ENCODE data around the gene LIPT2. TPM values are rescaled to one million over a fixed set of nuclear protein-coding genes. Genes with fewer than 3 reads are reported as not detected.

LIPT2 gene
- total RNA-seq, 1 donor from 2014 or later, result 6.5 TPM

- Mint-ChIP-seq H3K4me1 (ENCODE audit: unreplicated experiment) (no peaks in the 10 kb centered on the region), H3K27ac (ENCODE audit: unreplicated experiment) (no peak overlapping the region)
Measured at GRCh38 chr11:74524978-74525377, 31.5 kb upstream of the LIPT2 start.

GRCh38 chr11:74524501-74524900, 31.0 kb upstream of the LIPT2 start:
- H3K9me3 Mint-ChIP-seq (ENCODE audit: unreplicated experiment), result no peaks in the 10 kb centered on the region
- no peaks in the 10 kb centered on the region for H3K36me3 Mint-ChIP-seq (ENCODE audit: low read depth, unreplicated experiment)
- no peak for TF ChIP-seq CTCF (IDR thresholded peaks at IDR 0.05; ENCODE audit: unreplicated experiment)
- H3K4me1 Mint-ChIP-seq (ENCODE audit: unreplicated experiment), result no peaks in the 10 kb centered on the region
- H3K4me3 Mint-ChIP-seq (ENCODE audit: unreplicated experiment), result no peak overlapping the region
- no peak for DNase-seq (ENCODE audit: low spot score)
- no peak overlapping the region for H3K27ac Mint-ChIP-seq (ENCODE audit: unreplicated experiment)
- peaks cover 4% of the 10 kb centered on the region for H3K27me3 Mint-ChIP-seq (ENCODE audit: unreplicated experiment)

More at GRCh38 chr11:74524978-74525377, 31.5 kb upstream of the LIPT2 start:
- no peak overlapping the region for H3K4me3 Mint-ChIP-seq (ENCODE audit: unreplicated experiment)
- H3K36me3 Mint-ChIP-seq (ENCODE audit: low read depth, unreplicated experiment), result no peaks in the 10 kb centered on the region
- DNase-seq (ENCODE audit: low spot score), result no peak
- H3K9me3 Mint-ChIP-seq (ENCODE audit: unreplicated experiment), result no peaks in the 10 kb centered on the region
- peaks cover 4% of the 10 kb centered on the region for H3K27me3 Mint-ChIP-seq (ENCODE audit: unreplicated experiment)
- no peak for TF ChIP-seq CTCF (IDR thresholded peaks at IDR 0.05; ENCODE audit: unreplicated experiment)

GRCh38 chr11:74522776-74523175, 29.3 kb upstream of the LIPT2 start:
- no peaks in the 10 kb centered on the region for H3K36me3 Mint-ChIP-seq (ENCODE audit: low read depth, unreplicated experiment)

GRCh38 chr11:74521666-74522252, 28.2 kb upstream of the LIPT2 start:
- no peak overlapping the region for H3K4me3 Mint-ChIP-seq (ENCODE audit: unreplicated experiment)
- no peak for TF ChIP-seq CTCF (IDR thresholded peaks at IDR 0.05; ENCODE audit: unreplicated experiment)
- H3K36me3 Mint-ChIP-seq (ENCODE audit: low read depth, unreplicated experiment), result no peaks in the 10 kb centered on the region
- no peaks in the 10 kb centered on the region for H3K9me3 Mint-ChIP-seq (ENCODE audit: unreplicated experiment)
- no peak for DNase-seq (ENCODE audit: low spot score)
- no peak overlapping the region for H3K27ac Mint-ChIP-seq (ENCODE audit: unreplicated experiment)
- peaks cover 4% of the 10 kb centered on the region for H3K27me3 Mint-ChIP-seq (ENCODE audit: unreplicated experiment)
- H3K4me1 Mint-ChIP-seq (ENCODE audit: unreplicated experiment), result no peaks in the 10 kb centered on the region

More at GRCh38 chr11:74522776-74523175, 29.3 kb upstream of the LIPT2 start:
- Mint-ChIP-seq H3K27me3 (ENCODE audit: unreplicated experiment) (peaks cover 4% of the 10 kb centered on the region), H3K4me3 (ENCODE audit: unreplicated experiment) (no peak overlapping the region), H3K4me1 (ENCODE audit: unreplicated experiment) (no peaks in the 10 kb centered on the region), H3K9me3 (ENCODE audit: unreplicated experiment) (no peaks in the 10 kb centered on the region), H3K27ac (ENCODE audit: unreplicated experiment) (no peak overlapping the region)
- TF ChIP-seq CTCF (IDR thresholded peaks at IDR 0.05; ENCODE audit: unreplicated experiment), result no peak
- DNase-seq (ENCODE audit: low spot score), result no peak

GRCh38 chr11:74520927-74521665, 27.6 kb upstream of the LIPT2 start:
- Mint-ChIP-seq H3K36me3 (ENCODE audit: low read depth, unreplicated experiment) (no peaks in the 10 kb centered on the region), H3K4me3 (ENCODE audit: unreplicated experiment) (no peak overlapping the region), H3K27me3 (ENCODE audit: unreplicated experiment) (peaks cover 4% of the 10 kb centered on the region), H3K27ac (ENCODE audit: unreplicated experiment) (no peak overlapping the region), H3K9me3 (ENCODE audit: unreplicated experiment) (no peaks in the 10 kb centered on the region), H3K4me1 (ENCODE audit: unreplicated experiment) (no peaks in the 10 kb centered on the region)
- DNase-seq (ENCODE audit: low spot score), result no peak
- no peak for TF ChIP-seq CTCF (IDR thresholded peaks at IDR 0.05; ENCODE audit: unreplicated experiment)
